ENCODE measurements around the gene FRMD8. TPM values are rescaled to one million over a fixed set of nuclear protein-coding genes. Genes with fewer than 3 reads are reported as not detected.

FRMD8 gene
- total RNA-seq, 1 donor from 2014 or later: 23.5 TPM

GRCh38 chr11:65363770-65364169 is 22.7 kb upstream of the FRMD8 start:
- H3K27ac Mint-ChIP-seq: no peak overlapping the region
- H3K4me1 Mint-ChIP-seq: peaks cover 6% of the 10 kb centered on the region
- H3K36me3 Mint-ChIP-seq: no peaks in the 10 kb centered on the region
- no peaks in the 10 kb centered on the region for H3K27me3 Mint-ChIP-seq (ENCODE audit: low read depth)
- no peaks in the 10 kb centered on the region for H3K9me3 Mint-ChIP-seq
- no peak for DNase-seq (ENCODE audit: low spot score in 2 of 2, unreplicated experiment in 2 of 2)
- no peak overlapping the region for H3K4me3 Mint-ChIP-seq
- no peak for TF ChIP-seq CTCF (IDR thresholded peaks at IDR 0.05; ENCODE audit: unreplicated experiment)

- Mint-ChIP-seq H3K36me3 (no peaks in the 10 kb centered on the region), H3K4me3 (no peak overlapping the region), H3K27ac (no peak overlapping the region), H3K27me3 (ENCODE audit: low read depth) (no peaks in the 10 kb centered on the region), H3K9me3 (no peaks in the 10 kb centered on the region), H3K4me1 (peaks cover 6% of the 10 kb centered on the region)
- TF ChIP-seq CTCF (IDR thresholded peaks at IDR 0.05; ENCODE audit: unreplicated experiment): peak; percentile 63
- DNase-seq (ENCODE audit: low spot score in 2 of 2, unreplicated experiment in 2 of 2): no peak
Measured at GRCh38 chr11:65366340-65366773, 20.1 kb upstream of the FRMD8 start.

GRCh38 chr11:65370659-65371049 is 15.8 kb upstream of the FRMD8 start:
- TF ChIP-seq CTCF (IDR thresholded peaks at IDR 0.05; ENCODE audit: unreplicated experiment): no peak
- no peaks in the 10 kb centered on the region for H3K27me3 Mint-ChIP-seq (ENCODE audit: low read depth)

GRCh38 chr11:65373839-65374580 is 12.4 kb upstream of the FRMD8 start:
- H3K4me3 Mint-ChIP-seq: no peak overlapping the region
- H3K27me3 Mint-ChIP-seq (ENCODE audit: low read depth): no peaks in the 10 kb centered on the region
- no peaks in the 10 kb centered on the region for H3K36me3 Mint-ChIP-seq
- H3K27ac Mint-ChIP-seq: no peak overlapping the region
- no peaks in the 10 kb centered on the region for H3K9me3 Mint-ChIP-seq
- H3K4me1 Mint-ChIP-seq: no peaks in the 10 kb centered on the region
- DNase-seq (ENCODE audit: low spot score in 2 of 2, unreplicated experiment in 2 of 2): no peak
- no peak for TF ChIP-seq CTCF (IDR thresholded peaks at IDR 0.05; ENCODE audit: unreplicated experiment)

More at GRCh38 chr11:65370659-65371049, 15.8 kb upstream of the FRMD8 start:
- Mint-ChIP-seq H3K4me1 (peaks cover 6% of the 10 kb centered on the region), H3K36me3 (no peaks in the 10 kb centered on the region), H3K27ac (no peak overlapping the region), H3K9me3 (no peaks in the 10 kb centered on the region), H3K4me3 (no peak overlapping the region)
- no peak for DNase-seq (ENCODE audit: low spot score in 2 of 2, unreplicated experiment in 2 of 2)

GRCh38 chr11:65375012-65375411 is 11.4 kb upstream of the FRMD8 start:
- no peaks in the 10 kb centered on the region for H3K27me3 Mint-ChIP-seq (ENCODE audit: low read depth)
- no peak for TF ChIP-seq CTCF (IDR thresholded peaks at IDR 0.05; ENCODE audit: unreplicated experiment)
- H3K9me3 Mint-ChIP-seq: no peaks in the 10 kb centered on the region
- DNase-seq (ENCODE audit: low spot score in 2 of 2, unreplicated experiment in 2 of 2): no peak
- no peaks in the 10 kb centered on the region for H3K36me3 Mint-ChIP-seq
- H3K4me3 Mint-ChIP-seq: no peak overlapping the region
- no peak overlapping the region for H3K27ac Mint-ChIP-seq
- H3K4me1 Mint-ChIP-seq: no peaks in the 10 kb centered on the region
